ENCODE data around the gene ISG20. TPM values are rescaled to one million over a fixed set of nuclear protein-coding genes. Genes with fewer than 3 reads are reported as not detected.

ISG20 gene
- total and polyA plus RNA-seq, 2 donors (not counting 3 experiments of a cell fraction or from before 2014, with no cell fraction given), result 6.4 to 7.5 TPM

- no peaks in the 10 kb centered on the region for H3K36me3 ChIP-seq (ENCODE audit: control insufficient read depth in 2 of 2, extremely low read depth in 1 of 2, insufficient read depth in 2 of 2, low read length in 2 of 2)
- ChIA-PET POLR2A (no interaction called here), CTCF (no interaction called here)
- BruUV-seq (replicated peaks), result no TSS peak
- no peak overlapping the region for H3K27ac ChIP-seq (ENCODE audit: insufficient read depth, low read depth, low read length)
- H3K9me3 ChIP-seq (replicated peaks; ENCODE audit: control insufficient read depth, insufficient read depth, low read length), result no peaks in the 10 kb centered on the region
- FAIRE-seq, result no peak
- dilution Hi-C loops (cut with MboI; ENCODE audit: extremely low pct_ligation_motif_present, low sequenced_read_pairs) (no loop called here), intact Hi-C loops (cut with micrococcal nuclease) (no loop called here)
- no peaks in the 10 kb centered on the region for H3K27me3 ChIP-seq (ENCODE audit: control insufficient read depth in 2 of 2, insufficient read depth in 2 of 2, low read length in 2 of 2)
- TF ChIP-seq MYC (IDR thresholded peaks at IDR 0.05; ENCODE audit: low read depth, low read length), result no peak
- TF ChIP-seq EZH2 (IDR thresholded peaks at IDR 0.05; ENCODE audit: borderline replicate concordance, low read depth, low read length, severe bottlenecking), result no peak
- no peak for TF ChIP-seq FOS (IDR thresholded peaks at IDR 0.05; ENCODE audit: borderline replicate concordance, insufficient read depth, low read length)
- peaks cover 19% of the 10 kb centered on the region for H3K4me1 ChIP-seq (ENCODE audit: control insufficient read depth, extremely low read depth, insufficient read depth, low read length)
- H3K9ac ChIP-seq (replicated peaks; ENCODE audit: extremely low read depth, insufficient read depth, low read length), result no peak overlapping the region
- no peaks in the 10 kb centered on the region for H4K20me1 ChIP-seq (replicated peaks; ENCODE audit: control insufficient read depth, extremely low read depth, insufficient read depth, low read length)
- H2AFZ ChIP-seq (ENCODE audit: low read depth, low read length), result no peak overlapping the region
- DNase-seq (ENCODE audit: low read depth, low spot score), result no peak
- no peak overlapping the region for H3K4me2 ChIP-seq (ENCODE audit: insufficient read depth, low read length)
- no peaks in the 10 kb centered on the region for H3K9me1 ChIP-seq (replicated peaks; ENCODE audit: control insufficient read depth, extremely low read depth, insufficient read depth, low read length)
- H3K79me2 ChIP-seq (ENCODE audit: control insufficient read depth, insufficient read depth, low read length), result peaks cover 25% of the 10 kb centered on the region
- no peak overlapping the region for H3K4me3 ChIP-seq (replicated peaks in 1 of 3; ENCODE audit: insufficient read depth in 1 of 3, low read depth in 1 of 3, low read length in 3 of 3)
Observed at GRCh38 chr15:88618686-88619085, 20.1 kb upstream of the ISG20 start.

GRCh38 chr15:88619796-88620195 lies 19.0 kb upstream of the ISG20 start:
- intact Hi-C loops (cut with micrococcal nuclease) (loop anchor here (2.0 to 10.0 kb wide), 4 partner anchors 73 to 715 kb away; partner anchors contain the start of genes DET1, MRPL46, MRPS11 and POLG), dilution Hi-C loops (cut with MboI; ENCODE audit: extremely low pct_ligation_motif_present, low sequenced_read_pairs) (no loop called here)
- Histone ChIP-seq H3K27me3 (ENCODE audit: control insufficient read depth in 2 of 2, insufficient read depth in 2 of 2, low read length in 2 of 2) (no peaks in the 10 kb centered on the region), H3K4me2 (ENCODE audit: insufficient read depth, low read length) (no peak overlapping the region), H3K9ac (replicated peaks; ENCODE audit: extremely low read depth, insufficient read depth, low read length) (no peak overlapping the region), H3K9me3 (replicated peaks; ENCODE audit: control insufficient read depth, insufficient read depth, low read length) (no peaks in the 10 kb centered on the region), H3K4me1 (ENCODE audit: control insufficient read depth, extremely low read depth, insufficient read depth, low read length) (peaks cover 29% of the 10 kb centered on the region), H3K4me3 (replicated peaks in 1 of 3; ENCODE audit: insufficient read depth in 1 of 3, low read depth in 1 of 3, low read length in 3 of 3) (no peak overlapping the region), H2AFZ (ENCODE audit: low read depth, low read length) (no peak overlapping the region), H4K20me1 (replicated peaks; ENCODE audit: control insufficient read depth, extremely low read depth, insufficient read depth, low read length) (no peaks in the 10 kb centered on the region), H3K9me1 (replicated peaks; ENCODE audit: control insufficient read depth, extremely low read depth, insufficient read depth, low read length) (no peaks in the 10 kb centered on the region), H3K36me3 (ENCODE audit: control insufficient read depth in 2 of 2, extremely low read depth in 1 of 2, insufficient read depth in 2 of 2, low read length in 2 of 2) (no peaks in the 10 kb centered on the region), H3K79me2 (ENCODE audit: control insufficient read depth, insufficient read depth, low read length) (peaks cover 36% of the 10 kb centered on the region), H3K27ac (ENCODE audit: insufficient read depth, low read depth, low read length) (no peak overlapping the region)
- BruUV-seq (replicated peaks), result no TSS peak
- FAIRE-seq (no peak), DNase-seq (ENCODE audit: low read depth, low spot score) (no peak)
- ChIA-PET POLR2A (no interaction called here), CTCF (no interaction called here)
- no peak for TF ChIP-seq EZH2 (IDR thresholded peaks at IDR 0.05; ENCODE audit: borderline replicate concordance, low read depth, low read length, severe bottlenecking)
- TF ChIP-seq JUN (IDR thresholded peaks at IDR 0.05; ENCODE audit: borderline replicate concordance, insufficient read depth, insufficient read length, low read depth), result no peak
- TF ChIP-seq MAX (IDR thresholded peaks at IDR 0.05; ENCODE audit: insufficient read depth, insufficient read length), result no peak
- TF ChIP-seq, protein P1, sequence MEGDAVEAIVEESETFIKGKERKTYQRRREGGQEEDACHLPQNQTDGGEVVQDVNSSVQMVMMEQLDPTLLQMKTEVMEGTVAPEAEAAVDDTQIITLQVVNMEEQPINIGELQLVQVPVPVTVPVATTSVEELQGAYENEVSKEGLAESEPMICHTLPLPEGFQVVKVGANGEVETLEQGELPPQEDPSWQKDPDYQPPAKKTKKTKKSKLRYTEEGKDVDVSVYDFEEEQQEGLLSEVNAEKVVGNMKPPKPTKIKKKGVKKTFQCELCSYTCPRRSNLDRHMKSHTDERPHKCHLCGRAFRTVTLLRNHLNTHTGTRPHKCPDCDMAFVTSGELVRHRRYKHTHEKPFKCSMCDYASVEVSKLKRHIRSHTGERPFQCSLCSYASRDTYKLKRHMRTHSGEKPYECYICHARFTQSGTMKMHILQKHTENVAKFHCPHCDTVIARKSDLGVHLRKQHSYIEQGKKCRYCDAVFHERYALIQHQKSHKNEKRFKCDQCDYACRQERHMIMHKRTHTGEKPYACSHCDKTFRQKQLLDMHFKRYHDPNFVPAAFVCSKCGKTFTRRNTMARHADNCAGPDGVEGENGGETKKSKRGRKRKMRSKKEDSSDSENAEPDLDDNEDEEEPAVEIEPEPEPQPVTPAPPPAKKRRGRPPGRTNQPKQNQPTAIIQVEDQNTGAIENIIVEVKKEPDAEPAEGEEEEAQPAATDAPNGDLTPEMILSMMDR (IDR thresholded peaks at IDR 0.05; ENCODE audit: extremely low read depth in 1 of 2, insufficient read depth in 1 of 2, low read depth in 1 of 2, low read length in 2 of 2), result no peak
- TF ChIP-seq MYC (IDR thresholded peaks at IDR 0.05; ENCODE audit: low read depth, low read length), result no peak
- no peak for TF ChIP-seq POLR2A (IDR thresholded peaks at IDR 0.05; ENCODE audit: low read depth, low read length)
- TF ChIP-seq POLR2AphosphoS5 (IDR thresholded peaks at IDR 0.05; ENCODE audit: insufficient read depth, low read depth, low read length), result no peak
- TF ChIP-seq GATA2 (IDR thresholded peaks at IDR 0.05; ENCODE audit: insufficient read depth, insufficient read length, low read depth, low read length), result no peak

All from endothelial cell of umbilical vein (primary cell).